Measurements from ENCODE around the gene MFAP5.

- TF ChIP-seq CTCF (conservative IDR thresholded peaks at IDR 0.05) (no peak), ZFX (IDR thresholded peaks at IDR 0.05) (no peak)
Observed at GRCh38 chr12:8630131-8630530, 32.5 kb downstream of the MFAP5 start.

All from C4-2B (cell line).